ENCODE results near the gene CYP4B1.
"Not testable (repeated sequence)": the region's sequence is repeated elsewhere in the genome, so short reads cannot be mapped to it uniquely, and the experiment has no call there.

CYP4B1 gene

GRCh38 chr1:46816930-46817329, 18.1 kb downstream of the CYP4B1 start:
- no peak for DNase-seq

- no peak for DNase-seq
Observed at GRCh38 chr1:46817814-46818213, 19.0 kb downstream of the CYP4B1 start.

GRCh38 chr1:46818591-46818990, 19.7 kb downstream of the CYP4B1 start:
- DNase-seq, result no peak

- DNase-seq, result no peak
Observed at GRCh38 chr1:46819335-46819734, 20.5 kb downstream of the CYP4B1 start.

GRCh38 chr1:46820076-46820475, 21.2 kb downstream of the CYP4B1 start:
- DNase-seq, result no peak

- no peak for DNase-seq
Observed at GRCh38 chr1:46820560-46821060, 21.8 kb downstream of the CYP4B1 start.

- no peak for DNase-seq
Observed at GRCh38 chr1:46822248-46822826, 23.5 kb downstream of the CYP4B1 start.

- no peak for DNase-seq
Observed at GRCh38 chr1:46823151-46823550, 24.3 kb downstream of the CYP4B1 start.

- not testable (repeated sequence) for DNase-seq
Observed at GRCh38 chr1:46826892-46827291, 28.0 kb downstream of the CYP4B1 start.

- DNase-seq, result no peak
Observed at GRCh38 chr1:46830665-46831322, 31.9 kb downstream of the CYP4B1 start.

GRCh38 chr1:46835469-46835868, 36.6 kb downstream of the CYP4B1 start:
- not testable (repeated sequence) for DNase-seq

- not testable (repeated sequence) for DNase-seq
Observed at GRCh38 chr1:46846386-46846785, 47.5 kb downstream of the CYP4B1 start.

GRCh38 chr1:46857660-46858065, 58.8 kb downstream of the CYP4B1 start:
- not testable (repeated sequence) for DNase-seq

GRCh38 chr1:46862348-46862747, 63.5 kb downstream of the CYP4B1 start:
- no peak for DNase-seq
